Left ventricle myocardium inferior (tissue), 1 donor: ENCODE results near the gene C1orf105. TPM values are rescaled to one million over a fixed set of nuclear protein-coding genes. Genes with fewer than 3 reads are reported as not detected.

Experiments used
- DNase-seq: peaks from one replicate; pipeline ENCODE4 v3.0.0-alpha.2; 2020
- H3K27ac ChIP-seq: fragments of 200-600 bp; replicated peaks from 2 replicates; pipeline ENCODE4 v1.8.0; 2021
- H3K27me3 ChIP-seq: fragments of 200-600 bp; 2 replicates; pipeline ENCODE4 v1.8.0; 2021; ENCODE audit warnings: low read depth
- H3K36me3 ChIP-seq: fragments of 200-600 bp; 2 replicates; pipeline ENCODE4 v1.8.0; 2021
- H3K4me1 ChIP-seq: fragments of 200-600 bp; 2 replicates; pipeline ENCODE4 v1.8.0; 2021
- H3K4me3 ChIP-seq: fragments of 200-600 bp; 2 replicates; pipeline ENCODE4 v1.8.0; 2021; ENCODE audit warnings: mild to moderate bottlenecking, moderate library complexity
- H3K9me3 ChIP-seq: fragments of 200-600 bp; replicated peaks from 2 replicates; pipeline ENCODE4 v1.8.0; 2021
- intact Hi-C: fragments of 100-400 bp; cut with micrococcal nuclease; formaldehyde crosslinking; loops from one replicate; pipeline ENCODE4 v1.11.0; 2022
- total RNA-seq: library from RNA; stranded (reverse); fragmentation: NEBNext Ultra II Directional; extraction: Animal tissue kit (Norgen Biotek cat#: 25700); gene quantifications from one replicate; pipeline ENCODE4 v1.2.1, GENCODE V29; 2021
- TF ChIP-seq, protein P1 (sequence below): fragments of 200-600 bp; IDR thresholded peaks from 2 replicates; pipeline ENCODE4 v1.8.0; 2021; ENCODE audit warnings: antibody characterized with exemption, mild to moderate bottlenecking, borderline replicate concordance
- donor health status: DM: no; HTN: yes; CAD: no; lungs with severe emphysema.

Gene C1orf105
- total RNA-seq, 1 donor from 2014 or later = 8.5 TPM

DNA sequence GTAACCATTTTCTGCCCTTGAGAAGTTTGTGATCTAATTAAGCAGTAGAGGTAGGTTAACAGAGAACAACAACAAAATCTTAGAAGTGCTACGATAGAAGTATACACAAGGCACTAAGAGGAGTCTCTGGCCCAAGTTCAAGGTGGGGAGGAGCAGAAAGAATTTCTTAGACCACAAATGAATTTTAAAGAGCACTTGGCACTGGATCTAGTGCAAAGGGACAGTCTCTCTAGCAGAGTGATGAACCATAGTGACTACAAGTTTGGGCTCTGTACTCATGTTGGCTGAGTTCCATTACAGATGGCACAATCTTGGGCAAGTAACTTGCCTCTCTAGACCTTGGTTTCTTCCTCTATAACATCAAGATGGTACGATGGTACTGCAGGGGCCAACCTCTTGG lies 56.7 kb downstream of the C1orf105 start:
- TF ChIP-seq, protein P1, sequence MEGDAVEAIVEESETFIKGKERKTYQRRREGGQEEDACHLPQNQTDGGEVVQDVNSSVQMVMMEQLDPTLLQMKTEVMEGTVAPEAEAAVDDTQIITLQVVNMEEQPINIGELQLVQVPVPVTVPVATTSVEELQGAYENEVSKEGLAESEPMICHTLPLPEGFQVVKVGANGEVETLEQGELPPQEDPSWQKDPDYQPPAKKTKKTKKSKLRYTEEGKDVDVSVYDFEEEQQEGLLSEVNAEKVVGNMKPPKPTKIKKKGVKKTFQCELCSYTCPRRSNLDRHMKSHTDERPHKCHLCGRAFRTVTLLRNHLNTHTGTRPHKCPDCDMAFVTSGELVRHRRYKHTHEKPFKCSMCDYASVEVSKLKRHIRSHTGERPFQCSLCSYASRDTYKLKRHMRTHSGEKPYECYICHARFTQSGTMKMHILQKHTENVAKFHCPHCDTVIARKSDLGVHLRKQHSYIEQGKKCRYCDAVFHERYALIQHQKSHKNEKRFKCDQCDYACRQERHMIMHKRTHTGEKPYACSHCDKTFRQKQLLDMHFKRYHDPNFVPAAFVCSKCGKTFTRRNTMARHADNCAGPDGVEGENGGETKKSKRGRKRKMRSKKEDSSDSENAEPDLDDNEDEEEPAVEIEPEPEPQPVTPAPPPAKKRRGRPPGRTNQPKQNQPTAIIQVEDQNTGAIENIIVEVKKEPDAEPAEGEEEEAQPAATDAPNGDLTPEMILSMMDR = no peak
- Histone ChIP-seq H3K4me3 (no peak overlapping the region), H3K27me3 (peaks cover 3% of the 10 kb centered on the region), H3K36me3 (no peaks in the 10 kb centered on the region), H3K27ac (no peak overlapping the region), H3K9me3 (no peaks in the 10 kb centered on the region), H3K4me1 (peaks cover 5% of the 10 kb centered on the region)
- no peak for DNase-seq
- intact Hi-C loops = no loop called here

DNA sequence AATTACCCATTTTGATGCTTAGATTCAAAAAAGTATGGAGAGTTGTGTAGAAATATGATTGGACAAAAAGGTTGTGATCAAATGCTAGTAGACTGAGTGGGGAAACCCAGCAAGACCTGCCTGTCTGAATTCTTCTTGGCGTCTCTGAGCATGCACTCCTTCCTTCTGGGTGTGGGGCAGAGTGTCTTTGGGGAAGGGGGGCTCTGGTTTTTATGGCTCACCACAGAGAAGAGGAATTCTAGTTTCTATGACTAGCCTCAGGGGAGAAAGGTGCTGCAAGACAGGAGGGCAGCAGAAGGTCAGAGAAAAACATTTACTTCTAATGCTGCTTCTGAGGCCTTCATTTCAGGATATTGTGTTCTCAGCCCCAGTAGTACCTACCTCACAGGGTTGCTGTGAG lies 57.3 kb downstream of the C1orf105 start:
- Histone ChIP-seq H3K27me3 (peaks cover 3% of the 10 kb centered on the region), H3K27ac (no peak overlapping the region), H3K4me1 (peaks cover 5% of the 10 kb centered on the region), H3K4me3 (no peak overlapping the region), H3K36me3 (no peaks in the 10 kb centered on the region), H3K9me3 (no peaks in the 10 kb centered on the region)
- no peak for DNase-seq
- intact Hi-C loops = no loop called here
- TF ChIP-seq, protein P1 = no peak

DNA sequence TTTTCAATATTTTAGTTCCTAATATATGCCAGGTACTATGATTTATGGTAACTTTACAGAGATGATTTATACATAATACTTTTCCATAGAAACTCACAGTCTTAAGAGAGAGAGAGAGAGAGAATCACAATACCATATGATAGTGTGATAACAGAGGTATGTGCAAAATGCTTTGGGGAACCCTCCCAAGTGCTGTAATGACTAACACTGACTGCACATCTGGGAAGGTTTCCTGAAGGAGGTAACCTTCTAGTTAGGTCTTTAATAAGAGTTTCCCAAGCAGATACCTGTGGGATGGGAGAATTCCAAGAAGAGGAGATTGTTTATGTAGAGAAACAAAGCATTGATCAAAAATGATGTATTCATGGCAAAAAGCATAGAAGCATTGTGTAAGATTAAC lies 58.0 kb downstream of the C1orf105 start:
- TF ChIP-seq, protein P1 = no peak
- Histone ChIP-seq H3K4me1 (peaks cover 5% of the 10 kb centered on the region), H3K27ac (no peak overlapping the region), H3K27me3 (peaks cover 3% of the 10 kb centered on the region), H3K9me3 (no peaks in the 10 kb centered on the region), H3K4me3 (no peak overlapping the region), H3K36me3 (no peaks in the 10 kb centered on the region)
- intact Hi-C loops = no loop called here
- DNase-seq = no peak

GRCh38 chr1:172480431-172480830 lies 59.9 kb downstream of the C1orf105 start:
- no peak overlapping the region for H3K4me3 ChIP-seq
- TF ChIP-seq, protein P1 = no peak
- no peak for DNase-seq
- no peak overlapping the region for H3K27ac ChIP-seq
- H3K9me3 ChIP-seq = no peaks in the 10 kb centered on the region
- intact Hi-C loops = no loop called here
- no peaks in the 10 kb centered on the region for H3K36me3 ChIP-seq
- H3K4me1 ChIP-seq = peaks cover 5% of the 10 kb centered on the region
- peaks cover 3% of the 10 kb centered on the region for H3K27me3 ChIP-seq

- no peak for DNase-seq
Observed at GRCh38 chr1:172482044-172482443, 61.6 kb downstream of the C1orf105 start.

More at GRCh38 chr1:172482044-172482443, 61.6 kb downstream of the C1orf105 start:
- H3K27me3 ChIP-seq = peaks cover 3% of the 10 kb centered on the region
- no peaks in the 10 kb centered on the region for H3K36me3 ChIP-seq
- intact Hi-C loops = no loop called here
- H3K4me1 ChIP-seq = peaks cover 8% of the 10 kb centered on the region
- no peaks in the 10 kb centered on the region for H3K9me3 ChIP-seq
- TF ChIP-seq, protein P1 = no peak
- H3K4me3 ChIP-seq = no peak overlapping the region
- H3K27ac ChIP-seq = no peak overlapping the region
